Endodermal cell (in vitro differentiated cells): Measurements from ENCODE around the gene ZMIZ1. TPM values are rescaled to one million over a fixed set of nuclear protein-coding genes. Genes with fewer than 3 reads are reported as not detected.

Source experiments
- DNase-seq: peaks from one replicate; pipeline ENCODE4 v3.0.0-alpha.2; 2017
- H3K27ac ChIP-seq: 2 replicates; pipeline ENCODE4 v1.5.1; 2013; ENCODE audit warnings: mild to moderate bottlenecking, low read depth, low read length, moderate library complexity
- H3K27me3 ChIP-seq: 2 replicates; pipeline ENCODE4 v1.6.1; 2013; ENCODE audit warnings: mild to moderate bottlenecking, low read length, moderate library complexity; ENCODE audit not compliant: insufficient read depth, control insufficient read depth, poor library complexity, severe bottlenecking
- H3K36me3 ChIP-seq: 2 replicates; pipeline ENCODE4 v1.7.0; 2013; ENCODE audit warnings: mild to moderate bottlenecking, low read length, moderate library complexity; ENCODE audit not compliant: control insufficient read depth, insufficient read depth
- H3K4me1 ChIP-seq: one replicate; pipeline ENCODE4 v1.7.0; 2013; ENCODE audit warnings: low read length; ENCODE audit not compliant: control insufficient read depth, insufficient read depth
- H3K4me3 ChIP-seq: 2 replicates; pipeline ENCODE4 v1.5.1; 2013; ENCODE audit warnings: mild to moderate bottlenecking, low read length, moderate library complexity
- H3K9ac ChIP-seq: 2 replicates; pipeline ENCODE4 v1.6.1; 2013; ENCODE audit warnings: mild to moderate bottlenecking, low read length, moderate library complexity; ENCODE audit not compliant: poor library complexity, severe bottlenecking; ENCODE audit errors: extremely low read depth
- H3K9me3 ChIP-seq: 2 replicates; pipeline ENCODE4 v1.6.1; 2013; ENCODE audit warnings: mild to moderate bottlenecking, low read length, moderate library complexity; ENCODE audit not compliant: control insufficient read depth
- H3K27ac Mint-ChIP-seq: 2 replicates; pipeline ENCODE4 v1.8.0; 2020; ENCODE audit warnings: mixed read lengths
- H3K27me3 Mint-ChIP-seq: 2 replicates; pipeline ENCODE4 v1.8.0; 2021; ENCODE audit warnings: mild to moderate bottlenecking, mixed read lengths; ENCODE audit not compliant: insufficient read depth
- H3K36me3 Mint-ChIP-seq: 2 replicates; pipeline ENCODE4 v1.8.0; 2020; ENCODE audit warnings: low read depth, mixed read lengths
- H3K4me1 Mint-ChIP-seq: 2 replicates; pipeline ENCODE4 v1.8.0; 2020; ENCODE audit warnings: mixed read lengths
- H3K4me3 Mint-ChIP-seq: 2 replicates; pipeline ENCODE4 v1.8.0; 2020; ENCODE audit warnings: mild to moderate bottlenecking, moderate library complexity, mixed read lengths
- H3K9me3 Mint-ChIP-seq: 2 replicates; pipeline ENCODE4 v1.8.0; 2020; ENCODE audit warnings: mild to moderate bottlenecking, mixed read lengths
- CTCF ChIP-seq: fragments of 200-600 bp; sonication (generic); conservative IDR thresholded peaks from 2 replicates; pipeline ENCODE4 v1.5.0; 2021; ENCODE audit warnings: antibody characterized with exemption, mild to moderate bottlenecking
- WGBS, 2 experiments: methylation state at CpG; one replicate each; pipeline versions ENCODE4 v1.1.5 to v1.1.7; 2013; ENCODE audit warnings: missing lambda C conversion rate in 2 of 2, mixed read lengths in 1 of 2; ENCODE audit not compliant: insufficient coverage in 1 of 2, insufficient read length in 1 of 2; 5-methylcytosine and 5-hydroxymethylcytosine counted together
- total RNA-seq, 2 donors: library from RNA; stranded (reverse); fragmentation: NEBNext Ultra II Directional in 1 of 2; extraction: Animal tissue kit (Norgen Biotek cat#: 25700) in 1 of 2; gene quantifications; 2 replicates in 1 of 2; 3 replicates in 1 of 2; pipeline ENCODE4 v1.2.1, GENCODE V29; 2021

Gene ZMIZ1
- total RNA-seq, 2 donors from 2014 or later: 65.3 to 67.5 TPM

DNA sequence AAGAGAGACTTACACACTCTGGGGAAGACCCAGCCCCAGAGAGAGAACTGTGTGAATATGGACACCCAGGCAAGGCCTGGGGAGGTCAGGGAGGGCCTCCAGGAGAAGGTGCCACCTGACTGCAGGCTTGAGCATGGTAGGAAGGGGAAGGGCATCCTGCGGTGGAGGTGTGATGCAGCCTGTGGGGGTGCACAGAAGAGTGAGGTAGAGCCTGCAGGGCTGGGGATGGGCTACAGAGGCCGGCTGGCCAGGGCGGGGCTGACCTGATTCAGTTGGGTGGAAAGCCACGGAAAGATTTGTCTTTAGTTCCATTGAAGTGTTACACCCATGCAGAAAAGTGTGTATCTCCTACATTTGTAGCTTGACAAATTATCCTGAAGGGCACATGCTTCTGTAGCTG lies 47.6 kb downstream of the ZMIZ1 start:
- no peak for TF ChIP-seq CTCF
- no peaks in the 10 kb centered on the region for H3K9me3 ChIP-seq
- H3K4me1 ChIP-seq: peaks cover 14% of the 10 kb centered on the region
- DNase-seq: no peak
- no peaks in the 10 kb centered on the region for H3K9me3 Mint-ChIP-seq
- H3K4me3 Mint-ChIP-seq: no peak overlapping the region
- peak overlapping the region; percentile 44 for H3K27ac Mint-ChIP-seq
- peaks cover 25% of the 10 kb centered on the region for H3K36me3 ChIP-seq
- peaks cover 22% of the 10 kb centered on the region for H3K36me3 Mint-ChIP-seq
- peaks cover 48% of the 10 kb centered on the region for H3K4me1 Mint-ChIP-seq
- no peaks in the 10 kb centered on the region for H3K27me3 ChIP-seq
- no peaks in the 10 kb centered on the region for H3K27me3 Mint-ChIP-seq
- no peak overlapping the region for H3K4me3 ChIP-seq
- no peak overlapping the region for H3K27ac ChIP-seq
- no peak overlapping the region for H3K9ac ChIP-seq
- WGBS, 2 experiments: 80 to 89% methylated on average over 1 to 4 of the region's 4 CpGs

DNA sequence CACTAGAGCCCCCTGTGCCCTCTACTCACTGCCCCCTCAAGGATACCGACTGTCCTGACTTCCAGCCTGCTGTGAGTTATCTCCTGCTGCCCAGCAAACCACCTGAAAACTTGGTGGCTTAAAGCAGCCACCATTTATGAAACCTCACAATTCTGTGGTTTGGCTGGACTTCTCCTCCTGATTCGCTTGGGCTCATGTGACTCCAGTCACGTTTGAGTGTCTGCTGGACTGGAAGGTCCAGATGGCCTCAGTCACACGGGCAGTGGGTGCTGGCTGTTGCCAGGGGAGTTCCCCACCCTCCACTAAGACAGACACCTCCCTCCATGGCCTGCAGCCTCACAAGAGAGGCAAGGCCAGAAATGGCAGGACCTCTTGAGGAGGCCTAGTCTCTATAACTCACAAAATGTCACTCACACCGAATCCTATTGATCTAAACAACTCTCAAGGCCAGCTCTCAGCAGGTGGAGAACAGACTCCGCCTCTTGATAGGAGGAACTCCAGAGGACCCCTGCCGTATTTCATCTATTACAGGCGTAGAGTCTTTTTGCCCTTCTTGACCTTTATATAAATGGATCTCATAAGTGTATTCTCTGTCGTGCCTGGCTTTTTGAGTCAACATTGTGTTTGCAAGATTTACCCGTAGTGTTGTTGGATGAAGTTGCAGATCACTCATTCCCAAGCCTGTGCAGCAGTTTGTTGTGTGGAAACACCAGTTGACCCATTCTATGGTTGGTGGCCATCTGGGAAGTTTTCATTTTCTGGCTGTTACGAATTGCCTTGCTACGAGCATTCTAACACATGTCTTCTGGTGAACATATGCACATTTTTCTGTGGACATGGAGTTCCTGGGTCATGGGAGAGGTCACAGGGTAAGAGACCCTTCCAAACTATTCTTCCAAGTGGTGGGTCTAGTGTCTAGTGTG lies 48.3 kb downstream of the ZMIZ1 start:
- Histone ChIP-seq H3K36me3 (peaks cover 32% of the 10 kb centered on the region), H3K4me3 (no peak overlapping the region), H3K9ac (no peak overlapping the region), H3K27me3 (no peaks in the 10 kb centered on the region), H3K27ac (no peak overlapping the region), H3K9me3 (no peaks in the 10 kb centered on the region), H3K4me1 (peaks cover 14% of the 10 kb centered on the region)
- TF ChIP-seq CTCF: no peak
- 75 to 83% methylated on average over 9 to 12 of the region's 12 CpGs for WGBS, 2 experiments
- H3K4me1 Mint-ChIP-seq: peaks cover 42% of the 10 kb centered on the region
- no peak overlapping the region for H3K4me3 Mint-ChIP-seq
- no peaks in the 10 kb centered on the region for H3K9me3 Mint-ChIP-seq
- H3K27ac Mint-ChIP-seq: peak overlapping the region; percentile 68
- no peaks in the 10 kb centered on the region for H3K27me3 Mint-ChIP-seq
- DNase-seq: no peak
- peaks cover 19% of the 10 kb centered on the region for H3K36me3 Mint-ChIP-seq

- Histone ChIP-seq H3K4me1 (peaks cover 9% of the 10 kb centered on the region), H3K9me3 (no peaks in the 10 kb centered on the region), H3K36me3 (peaks cover 40% of the 10 kb centered on the region), H3K27me3 (no peaks in the 10 kb centered on the region), H3K4me3 (no peak overlapping the region), H3K9ac (no peak overlapping the region), H3K27ac (peak overlapping the region; percentile 11)
- Mint-ChIP-seq H3K9me3 (no peaks in the 10 kb centered on the region), H3K4me3 (no peak overlapping the region), H3K4me1 (peaks cover 29% of the 10 kb centered on the region), H3K36me3 (peaks cover 22% of the 10 kb centered on the region), H3K27ac (no peak overlapping the region), H3K27me3 (no peaks in the 10 kb centered on the region)
- no peak for TF ChIP-seq CTCF
- DNase-seq: no peak
- 94 to 96% methylated on average over 20 to 25 of the region's 25 CpGs for WGBS, 2 experiments
Observed at GRCh38 chr10:79118286-79119202, 49.8 kb downstream of the ZMIZ1 start.
